GM18526 (cell line): Measurements from ENCODE around the gene NDUFS6.

ENCODE experiments used
- POLR2A ChIP-seq: IDR thresholded peaks from 3 replicates; pipeline ENCODE4 v1.6.1; 2011; ENCODE audit not compliant: insufficient read length; ENCODE audit errors: extremely low read depth

Gene NDUFS6

DNA sequence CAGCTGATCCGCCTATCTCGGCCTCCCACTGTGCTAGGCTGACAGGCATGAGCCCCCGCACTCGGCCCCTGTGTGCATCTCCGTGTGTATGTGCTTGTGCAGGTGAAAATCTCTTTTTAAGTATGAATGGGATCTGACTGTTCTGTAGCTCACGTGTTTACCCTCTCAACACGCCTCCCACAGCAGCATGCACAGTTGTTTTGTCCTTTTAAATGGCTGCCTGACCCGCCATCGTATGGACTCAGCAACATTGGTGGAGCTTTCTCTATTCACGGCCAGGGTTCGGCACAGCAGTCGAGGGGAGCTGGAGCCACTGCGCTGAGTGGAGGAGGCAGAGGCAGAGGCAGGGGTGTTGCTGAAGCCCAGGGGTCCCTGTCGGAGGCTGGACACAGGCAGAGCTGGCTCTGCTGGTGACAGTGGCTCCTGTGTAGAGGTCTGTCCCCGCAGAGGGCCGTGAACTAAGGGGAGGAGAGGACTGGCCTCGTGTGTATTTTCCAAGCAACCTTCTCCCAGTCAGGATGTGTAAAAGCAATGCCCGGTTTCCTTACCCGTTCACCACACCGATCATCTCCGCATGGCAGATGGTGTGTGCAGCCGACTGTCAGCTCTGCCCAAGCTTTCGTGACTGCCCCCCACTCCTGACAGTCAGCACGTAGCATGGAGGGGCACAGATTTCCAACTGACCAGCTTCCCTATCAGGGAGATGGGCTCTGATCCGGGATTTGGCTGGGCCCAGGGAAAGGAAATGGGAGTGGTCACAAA is 38.9 kb upstream of the NDUFS6 start:
- TF ChIP-seq POLR2A: no peak

GRCh38 chr5:1762883-1763547 is 38.2 kb upstream of the NDUFS6 start:
- TF ChIP-seq POLR2A: no peak

- no peak for TF ChIP-seq POLR2A
Observed at GRCh38 chr5:1763548-1763911, 37.7 kb upstream of the NDUFS6 start.

- no peak for TF ChIP-seq POLR2A
Observed at GRCh38 chr5:1763960-1764605, 37.1 kb upstream of the NDUFS6 start.

- TF ChIP-seq POLR2A: no peak
Observed at GRCh38 chr5:1764606-1764960, 36.6 kb upstream of the NDUFS6 start.

GRCh38 chr5:1765141-1765879 is 35.9 kb upstream of the NDUFS6 start:
- no peak for TF ChIP-seq POLR2A

DNA sequence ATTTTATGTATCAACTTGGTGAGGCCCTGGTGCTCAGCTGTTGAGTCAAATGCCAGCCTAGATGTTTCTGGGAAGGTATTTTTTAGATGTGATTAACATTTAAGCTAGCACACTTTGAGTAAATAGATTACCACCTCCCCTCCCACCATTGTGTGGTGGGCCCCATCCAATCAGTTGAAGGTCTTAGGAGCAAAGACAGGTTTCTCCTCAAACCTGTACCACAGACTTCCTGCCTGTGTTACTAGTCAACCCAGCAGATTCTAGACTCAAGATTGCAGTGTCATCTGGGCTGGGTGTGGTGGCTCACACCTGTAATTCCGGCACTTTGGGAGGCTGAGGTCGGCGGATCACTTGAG is 35.3 kb upstream of the NDUFS6 start:
- TF ChIP-seq POLR2A: no peak

DNA sequence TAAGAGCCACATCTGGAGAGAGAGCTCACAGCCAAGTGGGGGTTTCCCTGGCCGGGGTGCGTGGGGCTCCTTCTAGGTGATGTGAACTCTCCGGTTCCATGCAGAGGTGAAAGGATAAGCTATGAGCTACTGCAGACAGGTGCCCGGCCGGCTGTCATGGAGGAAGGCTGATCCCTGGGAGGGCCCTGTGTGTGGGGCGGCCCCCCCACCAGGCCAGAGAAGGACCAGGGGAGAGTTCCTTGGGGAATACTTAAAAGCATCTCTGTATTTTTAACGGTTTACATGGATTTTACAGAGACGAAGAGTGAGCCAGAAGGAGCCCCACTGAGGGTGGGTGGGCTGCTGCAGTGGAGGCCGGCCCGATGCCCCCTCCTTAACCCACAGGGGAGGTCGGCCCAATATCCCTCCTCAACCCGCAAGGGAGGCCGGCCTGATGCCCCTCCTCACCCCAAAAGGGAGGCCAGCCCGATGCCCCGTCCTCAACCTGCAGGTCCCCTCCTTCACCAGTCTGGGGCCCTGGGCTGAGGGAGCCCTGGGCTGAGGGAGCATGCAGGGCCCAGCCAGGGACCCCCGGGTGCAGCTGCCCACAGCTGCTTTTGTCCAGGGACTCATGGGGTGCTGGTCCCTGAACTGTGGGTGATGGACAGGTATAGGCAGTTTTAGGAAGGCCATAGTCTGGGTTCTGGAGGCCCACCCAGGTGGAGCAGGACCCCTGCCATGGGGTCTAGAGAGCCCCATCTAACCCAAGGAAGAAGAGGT is 33.5 kb upstream of the NDUFS6 start:
- TF ChIP-seq POLR2A: no peak

GRCh38 chr5:1768283-1769000 is 32.8 kb upstream of the NDUFS6 start:
- TF ChIP-seq POLR2A: no peak

GRCh38 chr5:1769017-1769640 is 32.1 kb upstream of the NDUFS6 start:
- no peak for TF ChIP-seq POLR2A

GRCh38 chr5:1769752-1770442 is 31.3 kb upstream of the NDUFS6 start:
- no peak for TF ChIP-seq POLR2A

DNA sequence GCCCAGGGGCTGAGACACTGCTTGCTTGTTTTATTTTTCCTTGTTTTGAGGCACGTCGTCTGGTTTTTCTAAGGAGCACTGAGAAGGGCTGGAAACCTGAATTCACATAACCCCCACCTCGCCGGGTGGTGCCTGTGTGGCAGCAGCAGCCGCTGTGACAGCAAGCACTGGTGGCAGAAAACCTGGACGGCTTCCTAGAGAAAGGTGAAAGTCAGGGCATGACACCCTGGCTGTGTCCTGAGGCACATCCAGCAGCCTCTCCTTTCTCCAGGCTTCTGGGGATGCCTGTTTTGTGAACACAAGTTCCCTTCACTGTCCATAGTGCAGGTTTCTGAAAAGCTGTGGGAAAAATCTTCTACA is 30.8 kb upstream of the NDUFS6 start:
- TF ChIP-seq POLR2A: no peak
